D721Med (cell line): Measurements from ENCODE around the gene E4F1.

Experiments used
- DNase-seq: peaks from one replicate; pipeline ENCODE4 v3.0.0; 2011; ENCODE audit warnings: low spot score; ENCODE audit not compliant: insufficient read length
- FAIRE-seq: peaks from 2 replicates; lab custom pipeline; 2011; peaks lifted over from hg19 to GRCh38; lab: Jason Lieb, UNC
- CTCF ChIP-seq: IDR thresholded peaks from 2 replicates; pipeline ENCODE4 v1.5.1; 2012; ENCODE audit warnings: mild to moderate bottlenecking, control low read depth; ENCODE audit not compliant: insufficient read depth; ENCODE audit errors: missing control alignments

Gene E4F1

GRCh38 chr16:2223221-2223941, at the start of gene E4F1:
Gene E4F1 (plus strand): TSS chr16:2223591. CDS start chr16:2223614, 23 bp downstream.
- no peak for TF ChIP-seq CTCF
- DNase-seq (peak; percentile 97), FAIRE-seq (no peak)

- FAIRE-seq (no peak), DNase-seq (no peak)
- no peak for TF ChIP-seq CTCF
These were observed 49.5 kb upstream of the E4F1 start for GRCh38 chr16:2173916-2174315.

GRCh38 chr16:2174396-2175131, 48.8 kb upstream of the E4F1 start:
- no peak for DNase-seq
- no peak for TF ChIP-seq CTCF
- no peak for FAIRE-seq

GRCh38 chr16:2175454-2175853, 47.9 kb upstream of the E4F1 start:
- FAIRE-seq (no peak), DNase-seq (no peak)
- no peak for TF ChIP-seq CTCF

- DNase-seq (no peak), FAIRE-seq (no peak)
- no peak for TF ChIP-seq CTCF
These were observed 47.3 kb upstream of the E4F1 start for GRCh38 chr16:2176047-2176446.

- no peak for FAIRE-seq
- no peak for TF ChIP-seq CTCF
- DNase-seq: no peak
These were observed 46.3 kb upstream of the E4F1 start for GRCh38 chr16:2177101-2177500.

- no peak for TF ChIP-seq CTCF
- DNase-seq: no peak
- FAIRE-seq: no peak
These were observed 45.8 kb upstream of the E4F1 start for GRCh38 chr16:2177561-2177960.
